HG03575 (cell line): ENCODE measurements around the gene EIF4E1B.
"Not testable (repeated sequence)": the region's sequence is repeated elsewhere in the genome, so short reads cannot be mapped to it uniquely, and the experiment has no call there.

ENCODE experiments used
- ATAC-seq: cut with Tn5 transposase; IDR thresholded peaks from one replicate; pipeline ENCODE4 v1.9.1; 2021; ENCODE audit not compliant: unreplicated experiment, insufficient number of reproducible peaks, low FRiP score; ENCODE audit errors: extremely low read depth

Gene EIF4E1B

DNA sequence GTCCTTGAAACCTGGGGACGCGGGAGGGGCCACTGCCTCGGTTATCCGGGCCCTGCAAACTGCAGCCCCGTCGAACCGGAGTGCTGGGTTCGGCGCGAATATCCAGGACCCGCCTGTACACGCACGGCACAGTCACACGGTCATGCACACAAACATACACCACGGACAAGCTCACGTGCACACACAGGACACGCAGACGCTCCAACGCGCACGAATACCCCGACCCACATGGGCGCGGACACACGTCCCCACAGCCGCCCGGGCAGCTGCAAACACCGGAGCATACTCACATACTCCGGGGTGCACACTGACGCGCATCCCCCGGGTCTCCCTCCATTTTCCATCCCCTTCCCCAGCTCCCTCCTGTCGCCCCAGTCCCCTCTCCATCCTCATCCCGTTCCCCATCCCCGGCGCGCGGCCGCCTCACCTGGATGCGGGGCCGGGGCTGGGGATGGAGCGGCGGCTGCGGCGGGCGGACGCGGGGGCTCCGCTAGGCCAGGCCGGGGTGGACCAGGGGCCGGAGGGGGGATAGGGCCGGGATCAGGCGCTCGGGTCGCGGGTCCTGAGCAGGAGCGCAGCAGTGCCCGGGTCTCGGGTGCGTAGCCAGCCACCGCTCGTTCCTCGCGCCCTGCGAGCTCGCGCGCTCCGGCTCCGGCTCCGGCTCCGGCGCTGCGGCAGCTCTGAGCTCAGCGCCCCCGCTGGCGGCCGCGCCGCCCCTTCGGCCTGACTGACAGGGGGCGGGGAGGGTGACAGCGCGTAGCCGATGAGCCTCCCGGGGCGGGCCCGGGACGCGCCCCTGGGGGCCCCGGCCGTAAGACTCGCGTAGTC, at the start of gene EIF4E1B, which contains the start of gene SNCB:
Gene EIF4E1B, plus strand, starts transcription at position 823 of the 828 bp plus-strand sequence. CDS start 12,113 bp downstream, outside the sequence.
Gene SNCB, minus strand, starts transcription at position 682 of the 828 bp plus-strand sequence. CDS start 880 bp downstream, outside the sequence.
- no peak for ATAC-seq

GRCh38 chr5:176581361-176581760, 49.1 kb upstream of the EIF4E1B start:
- ATAC-seq: no peak

GRCh38 chr5:176583076-176583475, 47.4 kb upstream of the EIF4E1B start:
- no peak for ATAC-seq

DNA sequence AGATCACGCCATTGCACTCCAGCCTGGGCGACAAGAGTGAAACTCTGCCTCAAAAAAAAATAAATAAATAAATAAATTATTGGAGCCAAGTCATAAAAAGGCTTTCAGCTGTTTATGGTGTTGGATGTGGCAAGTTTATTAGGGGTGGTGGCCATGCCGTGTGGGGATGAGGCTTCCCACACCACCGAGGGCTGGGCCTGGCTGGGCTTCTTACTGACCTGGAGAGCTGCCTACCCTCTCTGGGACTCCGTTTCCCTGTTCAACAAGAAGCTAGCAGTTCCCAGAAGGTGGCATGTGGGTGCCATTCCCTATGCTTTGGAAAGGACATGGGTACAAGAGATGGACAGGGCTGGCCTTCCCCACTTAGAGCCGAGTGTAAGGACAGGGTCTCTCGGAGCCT, 43.1 kb upstream of the EIF4E1B start:
- ATAC-seq: no peak

GRCh38 chr5:176588297-176588696, 42.2 kb upstream of the EIF4E1B start:
- no peak for ATAC-seq

DNA sequence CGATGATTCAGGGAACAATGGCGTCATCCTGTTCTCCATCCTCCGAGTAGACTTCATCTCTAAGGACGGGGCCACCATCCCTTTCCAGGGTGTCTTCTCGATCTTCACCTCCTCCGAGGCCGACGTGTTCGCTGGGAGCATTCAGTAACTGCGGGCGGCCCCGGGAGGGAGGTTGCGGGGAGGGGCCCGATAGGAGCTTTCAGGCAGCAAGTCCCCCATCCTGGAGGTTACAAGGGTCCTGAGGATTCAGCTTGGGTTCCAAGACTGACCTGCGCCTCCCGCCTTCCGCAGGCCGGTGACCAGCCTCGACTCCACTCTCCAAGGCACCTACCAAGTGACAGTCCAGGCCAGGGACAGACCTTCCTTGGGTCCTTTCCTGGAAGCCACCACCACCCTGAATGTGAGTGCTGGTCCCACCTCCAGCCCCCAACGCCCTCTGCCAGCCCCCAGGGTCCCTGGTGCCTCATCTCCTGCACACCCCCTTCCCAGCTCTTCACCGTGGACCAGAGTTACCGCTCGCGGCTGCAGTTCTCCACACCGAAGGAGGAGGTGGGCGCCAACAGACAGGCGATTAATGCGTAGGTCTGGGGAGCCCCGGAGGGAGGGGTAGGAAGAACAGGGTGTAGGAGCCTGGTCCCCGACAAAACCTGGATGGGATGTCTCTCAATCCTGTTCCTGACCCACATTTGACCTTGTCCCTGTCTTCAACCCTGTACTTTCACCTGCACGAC, 41.3 kb upstream of the EIF4E1B start:
- no peak for ATAC-seq

- ATAC-seq: no peak
Measured at GRCh38 chr5:176590035-176590717, 40.3 kb upstream of the EIF4E1B start.

DNA sequence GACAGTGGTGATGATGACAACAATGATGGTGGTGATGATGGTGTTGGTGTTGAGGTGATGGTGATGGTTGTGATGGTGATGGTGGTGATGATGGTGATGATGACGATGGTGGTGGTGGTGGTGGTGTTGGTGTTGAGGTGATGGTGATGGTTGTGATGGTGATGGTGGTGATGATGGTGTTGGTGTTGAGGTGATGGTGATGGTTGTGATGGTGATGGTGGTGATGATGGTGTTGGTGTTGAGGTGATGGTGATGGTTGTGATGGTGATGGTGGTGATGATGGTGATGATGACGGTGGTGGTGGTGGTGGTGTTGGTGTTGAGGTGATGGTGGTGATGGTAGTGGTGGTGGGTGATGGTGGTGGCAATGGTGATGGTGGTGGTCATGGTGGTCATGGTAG, 38.8 kb upstream of the EIF4E1B start:
- not testable (repeated sequence) for ATAC-seq

GRCh38 chr5:176592573-176592972, 37.9 kb upstream of the EIF4E1B start:
- no peak for ATAC-seq

- ATAC-seq: no peak
Measured at GRCh38 chr5:176593273-176593869, 37.1 kb upstream of the EIF4E1B start.

DNA sequence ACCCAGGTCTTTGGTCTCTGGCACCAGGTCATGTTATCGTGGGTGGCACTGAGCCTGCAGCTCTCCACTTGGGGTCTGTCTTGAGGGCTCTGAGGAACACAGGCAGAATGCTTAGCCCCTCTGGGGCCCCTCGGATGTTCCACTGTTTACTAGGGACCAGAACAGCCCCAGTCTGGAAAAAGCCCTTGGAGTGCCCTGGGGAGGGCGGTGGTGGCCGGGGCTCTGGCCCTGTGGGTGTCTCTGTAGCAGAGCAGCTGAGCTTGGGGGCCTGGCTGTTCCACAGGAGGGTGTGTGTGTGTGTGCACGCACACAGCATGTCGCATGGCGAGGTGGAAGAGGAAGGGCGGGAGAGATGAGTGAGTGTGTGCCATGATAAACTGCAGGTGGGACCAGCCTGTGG, 35.9 kb upstream of the EIF4E1B start:
- ATAC-seq: no peak

GRCh38 chr5:176595386-176595943, 35.0 kb upstream of the EIF4E1B start:
- no peak for ATAC-seq

GRCh38 chr5:176596069-176596644, 34.3 kb upstream of the EIF4E1B start:
- ATAC-seq: no peak

- ATAC-seq: no peak
Measured at GRCh38 chr5:176596689-176597416, 33.6 kb upstream of the EIF4E1B start.

DNA sequence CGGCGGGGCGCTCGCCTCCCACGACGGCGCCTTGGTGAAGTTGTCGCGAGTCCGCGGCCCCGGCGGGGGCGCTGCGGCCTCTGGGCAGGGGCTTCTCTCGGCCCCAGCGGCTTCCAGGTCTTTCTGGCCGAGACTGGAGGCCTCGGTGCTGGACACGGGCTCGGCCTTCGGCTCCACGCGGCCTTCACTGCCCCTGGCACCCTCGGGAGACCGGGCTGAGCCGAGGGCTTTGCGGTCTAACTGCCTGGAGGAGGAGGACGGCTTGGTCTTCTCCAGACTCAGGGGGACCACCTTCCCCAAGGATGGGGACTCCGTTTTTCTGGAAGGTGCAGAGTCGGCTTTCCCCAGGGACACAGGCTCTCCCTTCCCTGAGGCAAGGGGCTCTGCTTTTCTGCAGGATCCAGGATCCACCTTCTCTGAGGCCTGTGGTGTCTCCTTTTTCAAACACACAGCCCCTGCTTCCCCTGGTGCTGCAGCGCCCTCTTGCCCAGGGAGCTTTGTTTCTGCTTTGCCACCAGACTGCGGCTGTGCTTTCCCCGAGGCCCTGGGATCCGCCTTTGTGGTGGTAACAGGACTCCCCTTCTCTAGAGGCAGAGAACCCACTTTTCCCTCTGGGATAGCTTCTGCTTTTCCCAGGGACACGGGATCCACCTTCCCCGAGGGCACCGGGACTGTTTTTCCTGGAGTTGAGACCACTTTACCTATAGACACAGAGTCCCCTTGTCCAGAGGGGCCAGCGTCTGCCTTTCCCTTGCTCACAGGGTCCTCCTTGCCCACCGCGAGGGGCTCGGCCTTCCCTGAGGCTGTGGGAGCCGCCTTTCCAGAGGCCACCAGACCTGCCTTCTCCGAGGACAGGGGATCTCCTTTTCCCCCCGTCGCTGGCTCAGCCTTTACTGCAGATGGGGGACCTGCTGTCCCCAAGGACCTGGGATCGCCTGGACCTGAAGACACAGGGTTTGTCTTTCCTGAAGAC, 32.8 kb upstream of the EIF4E1B start:
- ATAC-seq: no peak

- not testable (repeated sequence) for ATAC-seq
Measured at GRCh38 chr5:176599749-176600430, 30.6 kb upstream of the EIF4E1B start.
